ENCODE measurements around the gene RHOJ. TPM values are rescaled to one million over a fixed set of nuclear protein-coding genes. Genes with fewer than 3 reads are reported as not detected.

RHOJ gene
- total and polyA plus RNA-seq, 2 of the 13 experiments (the other 11 are each of a cell fraction or from before 2014, with no cell fraction given) = 0.22 to 1.3 TPM

DNA sequence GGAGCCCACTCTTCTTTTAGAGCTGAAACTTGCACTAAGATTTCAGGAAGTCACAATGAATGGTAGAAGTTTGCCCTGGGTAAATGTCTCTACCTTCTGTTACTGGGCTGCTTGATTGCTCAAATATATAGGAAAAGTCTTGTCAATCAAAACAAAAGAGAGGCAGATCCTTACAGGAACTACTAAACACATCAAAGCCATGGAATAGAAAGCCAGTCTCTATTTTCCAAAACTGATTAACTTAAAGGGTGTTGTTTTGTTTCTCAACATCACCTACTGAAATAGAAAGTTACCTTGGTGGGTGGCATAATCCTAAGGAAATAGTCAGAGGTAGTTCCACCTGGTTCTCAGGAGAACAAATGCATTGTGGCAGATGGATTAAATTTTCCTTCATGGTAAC lies 114.6 kb downstream of the RHOJ start, which contains the start of gene GPHB5:
Gene GPHB5 (minus strand): TSS at position 101 of the 400 bp plus-strand sequence. CDS start 1,086 bp downstream, outside the sequence.
- no peak within 1 kb of the TSS for H3K4me2 ChIP-seq (ENCODE audit: low read depth, low read length)
- no TSS peak for BruUV-seq (replicated peaks)
- no peak within 1 kb of the TSS for H2AFZ ChIP-seq (ENCODE audit: low read length)
- intact Hi-C loops (cut with micrococcal nuclease; ENCODE audit: unreplicated experiment) (no loop called here), in situ Hi-C loops (cut with HindIII; ENCODE audit: extremely low pct_ligation_motif_present, low pct_unique_long_range_greater_than_20kb) (no loop called here)
- no peak within 1 kb of the TSS for H3K27ac ChIP-seq (ENCODE audit: extremely low read length, insufficient read depth, low read length)
- no peak for DNase-seq (ENCODE audit: low spot score)
- H3K27me3 ChIP-seq (ENCODE audit: control insufficient read depth in 1 of 2, insufficient read depth in 2 of 2, low read length in 2 of 2) = peaks cover 0 to 12% of the 10 kb centered on the region in 2 experiments; a peak in 1 of 5 replicates
- H4K20me1 ChIP-seq (ENCODE audit: insufficient read depth, low read length) = no peaks in the 10 kb centered on the region
- H3K9ac ChIP-seq (ENCODE audit: insufficient read depth, low read depth, low read length) = no peak within 1 kb of the TSS
- H3K36me3 ChIP-seq (replicated peaks in 1 of 2; ENCODE audit: control insufficient read depth in 1 of 2, insufficient read depth in 2 of 2, low read length in 2 of 2) = no peaks in the 10 kb centered on the region
- FAIRE-seq = no peak
- ChIA-PET CTCF (ENCODE audit: low intra/inter-chr PET ratio, low total read pairs) (no interaction called here), POLR2A (no interaction called here)
- no peaks in the 10 kb centered on the region for H3K9me3 ChIP-seq (ENCODE audit: low read length)
- H3K4me1 ChIP-seq (ENCODE audit: insufficient read depth, low read length) = no peaks in the 10 kb centered on the region
- H3K4me3 ChIP-seq (replicated peaks in 1 of 3; ENCODE audit: insufficient read depth in 1 of 3, low read depth in 2 of 3, low read length in 3 of 3) = no peak within 1 kb of the TSS
- TF ChIP-seq ZNF879 (CRISPR knock-in tag; IDR thresholded peaks at IDR 0.05) = no peak
- no peak for TF ChIP-seq MAZ (IDR thresholded peaks at IDR 0.05; ENCODE audit: borderline replicate concordance, low read depth, low read length)
- no peak for TF ChIP-seq MAZ (CRISPR knock-in tag; IDR thresholded peaks at IDR 0.05; ENCODE audit: low read depth)
- TF ChIP-seq, protein P1, sequence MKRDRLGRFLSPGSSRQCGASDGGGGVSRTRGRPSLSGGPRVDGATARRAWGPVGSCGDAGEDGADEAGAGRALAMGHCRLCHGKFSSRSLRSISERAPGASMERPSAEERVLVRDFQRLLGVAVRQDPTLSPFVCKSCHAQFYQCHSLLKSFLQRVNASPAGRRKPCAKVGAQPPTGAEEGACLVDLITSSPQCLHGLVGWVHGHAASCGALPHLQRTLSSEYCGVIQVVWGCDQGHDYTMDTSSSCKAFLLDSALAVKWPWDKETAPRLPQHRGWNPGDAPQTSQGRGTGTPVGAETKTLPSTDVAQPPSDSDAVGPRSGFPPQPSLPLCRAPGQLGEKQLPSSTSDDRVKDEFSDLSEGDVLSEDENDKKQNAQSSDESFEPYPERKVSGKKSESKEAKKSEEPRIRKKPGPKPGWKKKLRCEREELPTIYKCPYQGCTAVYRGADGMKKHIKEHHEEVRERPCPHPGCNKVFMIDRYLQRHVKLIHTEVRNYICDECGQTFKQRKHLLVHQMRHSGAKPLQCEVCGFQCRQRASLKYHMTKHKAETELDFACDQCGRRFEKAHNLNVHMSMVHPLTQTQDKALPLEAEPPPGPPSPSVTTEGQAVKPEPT (CRISPR knock-in tag; IDR thresholded peaks at IDR 0.05; ENCODE audit: low read depth) = no peak
- no peak for TF ChIP-seq POGZ (CRISPR knock-in tag; IDR thresholded peaks at IDR 0.05)
- no peak for TF ChIP-seq EEA1 (CRISPR knock-in tag; IDR thresholded peaks at IDR 0.05; ENCODE audit: borderline replicate concordance)
- no peak for TF ChIP-seq NCOA5 (CRISPR knock-in tag; IDR thresholded peaks at IDR 0.05)
- TF ChIP-seq TCF12 (IDR thresholded peaks at IDR 0.05) = no peak
- no peak for TF ChIP-seq TCF12 (CRISPR knock-in tag; IDR thresholded peaks at IDR 0.05)
- no peak for TF ChIP-seq ZBTB38 (CRISPR knock-in tag; IDR thresholded peaks at IDR 0.05)
- TF ChIP-seq RELA (CRISPR knock-in tag; IDR thresholded peaks at IDR 0.05) = no peak
- TF ChIP-seq FOXC1 (CRISPR knock-in tag; IDR thresholded peaks at IDR 0.05; ENCODE audit: borderline replicate concordance) = no peak
- TF ChIP-seq ZNF430 (CRISPR knock-in tag; IDR thresholded peaks at IDR 0.05) = no peak
- no peak for TF ChIP-seq JUN (CRISPR knock-in tag; IDR thresholded peaks at IDR 0.05)
- TF ChIP-seq ZMYM4 (CRISPR knock-in tag; IDR thresholded peaks at IDR 0.05) = no peak
- TF ChIP-seq TFE3 (CRISPR knock-in tag; IDR thresholded peaks at IDR 0.05) = no peak
- TF ChIP-seq SKIL (CRISPR knock-in tag; IDR thresholded peaks at IDR 0.05; ENCODE audit: borderline replicate concordance) = no peak
- TF ChIP-seq HOXA5 (CRISPR knock-in tag; IDR thresholded peaks at IDR 0.05) = no peak
- no peak for TF ChIP-seq EP300 (IDR thresholded peaks at IDR 0.05; ENCODE audit: low read depth in 2 of 2, low read length in 2 of 2)
- no peak for TF ChIP-seq EP300 (CRISPR knock-in tag; IDR thresholded peaks at IDR 0.05; ENCODE audit: borderline replicate concordance)
- TF ChIP-seq SNAI1 (CRISPR knock-in tag; IDR thresholded peaks at IDR 0.05; ENCODE audit: borderline replicate concordance) = no peak
- H3K79me2 ChIP-seq (ENCODE audit: insufficient read depth, low read length) = no peaks in the 10 kb centered on the region
- ATAC-seq = no peak
